GM19452 (cell line): ENCODE results near the gene ATP12A.
A peak's percentile ranks its signal among the peaks of the same experiment; 100 is the strongest.

Source experiments
- ATAC-seq: cut with Tn5 transposase; IDR thresholded peaks from one replicate; pipeline ENCODE4 v1.9.1; 2021; ENCODE audit not compliant: unreplicated experiment

Gene ATP12A

GRCh38 chr13:24662195-24663088 is 17.8 kb upstream of the ATP12A start:
- ATAC-seq: no peak

GRCh38 chr13:24663089-24663395 is 17.2 kb upstream of the ATP12A start:
- no peak for ATAC-seq

DNA sequence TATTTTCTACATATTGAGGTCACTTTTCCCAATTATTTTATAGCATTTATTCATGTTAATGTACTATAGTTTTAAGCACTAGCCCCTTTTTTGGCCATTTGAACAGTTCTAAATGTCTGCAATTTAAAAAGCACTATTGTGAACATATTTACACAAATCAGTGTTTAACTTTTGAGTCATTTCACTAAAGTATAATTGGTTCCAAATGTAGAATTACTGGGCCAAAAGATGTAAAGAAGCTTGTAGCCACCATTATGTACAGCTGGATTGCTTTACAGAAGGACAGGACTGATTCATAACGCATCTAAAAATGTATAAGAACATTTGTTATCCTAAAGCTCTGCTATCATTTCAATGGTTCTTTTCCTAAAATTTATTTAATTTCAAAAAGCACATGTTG is 16.6 kb upstream of the ATP12A start:
- no peak for ATAC-seq

DNA sequence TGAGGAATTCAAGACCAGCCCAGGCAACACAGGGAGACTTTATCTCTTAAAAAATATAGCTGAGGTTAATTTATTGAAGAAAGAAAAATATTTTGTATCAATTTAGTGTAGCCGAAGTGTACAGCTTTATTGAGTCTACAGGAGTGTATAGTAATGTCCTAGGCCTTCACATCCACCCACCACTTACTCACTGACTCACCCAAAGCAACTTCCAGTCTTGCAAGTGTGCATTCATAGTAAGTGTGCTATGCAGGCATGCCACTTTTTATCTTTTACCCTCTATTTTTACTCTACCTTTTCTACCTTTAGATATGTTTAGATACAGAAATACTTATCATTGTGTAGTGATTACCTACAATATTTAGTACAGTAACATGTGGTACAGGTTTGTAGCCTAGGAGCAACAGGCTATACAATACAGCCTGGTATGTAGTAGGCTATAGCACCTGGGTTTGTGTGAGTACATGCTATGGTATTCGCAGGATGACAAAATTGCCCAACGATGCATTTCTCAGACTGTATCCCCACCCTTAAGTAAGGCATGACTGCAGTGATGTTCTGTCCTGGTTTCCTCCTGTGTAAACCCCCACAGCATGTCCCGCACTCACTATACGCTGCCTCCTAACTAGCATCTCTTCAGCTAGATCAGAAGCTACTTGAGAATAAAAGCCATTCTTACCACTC is 15.3 kb upstream of the ATP12A start:
- no peak for ATAC-seq

DNA sequence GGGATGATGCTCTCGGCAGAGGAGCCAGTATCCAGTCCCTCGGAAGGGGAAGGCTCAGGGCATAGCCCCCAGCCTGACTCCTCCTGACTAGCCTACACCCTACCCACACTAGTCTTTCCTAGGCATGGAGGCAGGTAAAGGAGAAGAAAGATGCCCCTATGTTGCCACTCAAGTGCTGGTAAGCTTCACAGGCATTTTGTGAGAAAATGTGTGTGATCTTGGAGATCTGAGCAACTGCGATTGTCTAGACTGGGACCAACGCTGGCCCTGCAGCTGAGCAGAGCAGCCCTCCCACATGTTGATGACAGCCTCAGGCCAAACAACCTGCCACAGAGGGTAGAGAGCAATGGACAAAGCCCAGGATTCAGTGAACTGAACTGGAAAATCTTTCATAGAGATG is 11.7 kb upstream of the ATP12A start:
- ATAC-seq: no peak

GRCh38 chr13:24668955-24669582 is 11.1 kb upstream of the ATP12A start:
- no peak for ATAC-seq

DNA sequence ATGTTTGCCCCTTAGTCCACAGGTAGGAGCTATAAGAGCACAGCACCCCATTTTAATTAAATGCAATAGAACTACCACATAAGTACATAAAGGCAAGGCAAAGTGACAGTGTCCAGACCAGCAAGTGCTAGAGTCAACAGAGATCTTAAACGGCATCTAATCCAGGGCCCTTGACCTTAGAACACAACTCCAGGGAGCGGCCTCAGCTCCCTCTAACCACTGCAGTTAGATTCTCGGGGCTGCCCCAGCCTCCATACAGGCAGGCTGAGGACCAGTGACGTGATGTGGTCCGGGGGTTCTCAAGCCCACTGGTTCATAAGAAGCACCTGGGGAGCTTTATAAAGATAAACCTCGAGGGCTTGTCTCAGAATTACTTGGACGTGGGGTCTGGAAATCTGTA is 10.0 kb upstream of the ATP12A start:
- ATAC-seq: no peak

- ATAC-seq: no peak
Measured at GRCh38 chr13:24670961-24671381, 9.2 kb upstream of the ATP12A start.

- no peak for ATAC-seq
Measured at GRCh38 chr13:24671386-24672113, 8.7 kb upstream of the ATP12A start.

GRCh38 chr13:24672141-24673132 is 7.8 kb upstream of the ATP12A start:
- ATAC-seq: no peak

- ATAC-seq: no peak
Measured at GRCh38 chr13:24675806-24676570, 4.2 kb upstream of the ATP12A start.

GRCh38 chr13:24678151-24678550 is 2.1 kb upstream of the ATP12A start:
- ATAC-seq: no peak

DNA sequence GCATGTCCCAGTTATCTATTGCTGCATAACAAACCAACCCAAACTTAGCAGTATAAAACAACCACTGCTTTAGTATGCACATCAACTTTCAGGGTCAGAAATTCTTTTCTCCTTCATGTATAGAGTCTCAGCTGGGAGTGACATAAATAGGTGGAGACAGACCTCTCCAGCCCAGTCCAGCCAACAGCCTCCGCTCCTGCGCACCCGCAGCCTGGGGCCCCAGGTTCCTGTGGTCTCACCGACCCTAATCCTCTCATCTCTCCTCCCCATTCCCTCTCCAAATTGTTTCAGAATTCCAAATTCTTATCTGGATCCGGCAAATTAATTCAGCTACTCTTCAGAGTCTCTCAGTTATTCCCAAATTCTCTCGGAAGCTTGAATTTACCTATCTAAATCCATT is 522 bp upstream of the ATP12A start:
- ATAC-seq: no peak

- ATAC-seq: no peak
Measured at GRCh38 chr13:24680921-24681604, 855 bp downstream of the ATP12A start.

DNA sequence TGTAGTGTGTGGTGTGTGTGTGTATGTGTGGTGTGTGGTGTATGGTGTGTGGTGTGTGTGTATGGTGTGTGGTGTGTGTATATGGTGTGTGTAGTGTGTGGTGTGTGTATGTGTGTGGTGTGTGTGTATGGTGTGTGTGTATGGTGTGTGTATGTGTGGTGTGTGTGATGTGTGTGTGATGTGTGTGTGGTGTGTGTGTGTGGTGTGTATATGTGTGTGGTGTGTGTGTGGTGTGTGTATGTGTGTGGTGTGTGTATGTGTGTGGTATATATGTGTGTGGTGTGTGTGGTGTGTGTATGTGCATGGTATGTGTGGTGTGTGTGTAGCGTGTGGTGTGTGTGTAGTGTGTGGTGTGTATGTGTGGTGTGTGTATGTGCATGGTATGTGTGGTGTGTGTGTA is 1.7 kb downstream of the ATP12A start:
- ATAC-seq: no peak

- ATAC-seq: no peak
Measured at GRCh38 chr13:24682353-24682752, 2.1 kb downstream of the ATP12A start.

DNA sequence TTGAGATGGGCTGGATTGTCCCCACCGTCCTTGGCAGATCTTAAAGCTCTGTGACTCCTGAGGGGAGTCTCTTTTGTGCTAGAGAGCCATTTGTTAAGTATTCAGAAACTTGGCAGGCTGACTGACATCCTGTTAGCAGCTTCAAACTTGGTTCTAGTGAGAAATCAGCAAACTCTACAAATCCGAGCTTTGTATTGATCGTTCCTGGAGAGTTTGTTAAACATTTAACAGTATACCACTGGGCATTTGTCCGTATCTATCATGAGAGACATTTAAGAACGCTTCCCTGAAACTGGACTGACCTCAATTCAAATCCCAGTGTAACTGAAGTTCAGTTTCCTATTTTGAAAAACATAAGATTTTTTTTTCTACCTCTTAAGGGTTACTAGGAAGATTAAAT is 3.1 kb downstream of the ATP12A start:
- no peak for ATAC-seq

GRCh38 chr13:24683838-24684599 is 3.8 kb downstream of the ATP12A start:
- ATAC-seq: peak; percentile 55
